Left lung (tissue), 10 donors: Measurements from ENCODE around the gene DIPK1A. TPM values are rescaled to one million over a fixed set of nuclear protein-coding genes. Genes with fewer than 3 reads are reported as not detected.
A peak's percentile ranks its signal among the peaks of the same experiment; 100 is the strongest.

Experiments
- ATAC-seq: fragments of 200-7000 bp; cut with Tn5 transposase; one replicate; pipeline ENCODE4 v1.9.1; 2020; ENCODE audit warnings: moderate library complexity
- DNase-seq, 4 donors: peaks; one replicate each; pipeline ENCODE4 v3.0.0-alpha.2; 2013 to 2020
- H3K27ac ChIP-seq, 2 donors: fragments of 200-600 bp; sonication (generic) in 1 of 2; one replicate each; pipeline versions ENCODE4 v1.5.0 to v1.8.0; 2020 to 2021
- H3K27me3 ChIP-seq, 2 donors: fragments of 200-600 bp; sonication (generic) in 1 of 2; one replicate each; pipeline versions ENCODE4 v1.5.0 to v1.8.0; 2020 to 2021
- H3K36me3 ChIP-seq, 2 donors: fragments of 200-600 bp; sonication (generic) in 1 of 2; one replicate each; pipeline versions ENCODE4 v1.5.0 to v1.8.0; 2020 to 2021
- H3K4me1 ChIP-seq, 2 donors: fragments of 200-600 bp; one replicate each; pipeline ENCODE4 v1.8.0; 2021
- H3K4me3 ChIP-seq, 2 donors: fragments of 200-600 bp; sonication (generic) in 1 of 2; one replicate each; pipeline versions ENCODE4 v1.5.0 to v1.8.0; 2020 to 2021; ENCODE audit warnings: mild to moderate bottlenecking in 1 of 2
- H3K9me3 ChIP-seq, 2 donors: fragments of 200-600 bp; sonication (generic) in 1 of 2; one replicate each; pipeline versions ENCODE4 v1.5.0 to v1.8.0; 2020 to 2021
- CTCF ChIP-seq, 2 donors: fragments of 200-600 bp; sonication (generic) in 1 of 2; IDR thresholded peaks; one replicate each; pipeline versions ENCODE4 v1.5.0 to v1.8.0; 2021; ENCODE audit warnings: antibody characterized with exemption in 2 of 2
- intact Hi-C, 2 donors: fragments of 100-400 bp; cut with DNase I; formaldehyde crosslinking; loops; one replicate each; pipeline versions ENCODE4 v1.11.2 to v1.14.2; 2022
- polyA plus RNA-seq, 6 donors: library from polyadenylated mRNA; unstranded; fragments of 120-200 nt; gene quantifications; one replicate each; pipeline ENCODE4 v1.2.1, GENCODE V29; 2013; ENCODE audit not compliant: insufficient read length in 6 of 6
- total RNA-seq, 2 donors: library from RNA; stranded (reverse); fragmentation: NEBNext Ultra II Directional; extraction: Animal tissue kit (Norgen Biotek cat#: 25700); gene quantifications; one replicate each; pipeline ENCODE4 v1.2.1, GENCODE V29; 2021
- donor health status: DM: no; HTN: yes; CAD: no.
- donor health status: DM: no; HTN: no; CAD: no.

Gene DIPK1A
- total and polyA plus RNA-seq, 8 donors: 6.8 to 14.8 (median 10.2) TPM

GRCh38 chr1:93004566-93005251 lies 43.4 kb upstream of the DIPK1A start:
- TF ChIP-seq CTCF (IDR thresholded peaks at IDR 0.05): no peak
- no peaks in the 10 kb centered on the region for H3K36me3 ChIP-seq
- no peak for ATAC-seq
- intact Hi-C loops: no loop called here
- H3K27ac ChIP-seq: no peak overlapping the region
- H3K9me3 ChIP-seq: no peaks in the 10 kb centered on the region
- no peak for DNase-seq
- H3K27me3 ChIP-seq: no peaks in the 10 kb centered on the region
- H3K4me1 ChIP-seq: peaks cover 4 to 14% of the 10 kb centered on the region in 2 donors
- H3K4me3 ChIP-seq: no peak overlapping the region

GRCh38 chr1:93003981-93004380 lies 42.7 kb upstream of the DIPK1A start:
- no peak overlapping the region for H3K27ac ChIP-seq

GRCh38 chr1:93002781-93003180 lies 41.5 kb upstream of the DIPK1A start:
- H3K4me1 ChIP-seq: peaks cover 4 to 14% of the 10 kb centered on the region in 2 donors
- H3K27ac ChIP-seq: no peak overlapping the region
- H3K27me3 ChIP-seq: no peaks in the 10 kb centered on the region
- TF ChIP-seq CTCF (IDR thresholded peaks at IDR 0.05): no peak
- no peaks in the 10 kb centered on the region for H3K36me3 ChIP-seq
- intact Hi-C loops: no loop called here
- no peak overlapping the region for H3K4me3 ChIP-seq
- no peak for DNase-seq
- no peak for ATAC-seq
- H3K9me3 ChIP-seq: no peaks in the 10 kb centered on the region

More at GRCh38 chr1:93003981-93004380, 42.7 kb upstream of the DIPK1A start:
- Histone ChIP-seq H3K27me3 (no peaks in the 10 kb centered on the region), H3K9me3 (no peaks in the 10 kb centered on the region), H3K4me3 (no peak overlapping the region), H3K4me1 (peaks cover 4 to 14% of the 10 kb centered on the region in 2 donors), H3K36me3 (no peaks in the 10 kb centered on the region)
- TF ChIP-seq CTCF (IDR thresholded peaks at IDR 0.05): no peak
- ATAC-seq (no peak), DNase-seq (no peak)
- intact Hi-C loops: no loop called here

- Histone ChIP-seq H3K36me3 (no peaks in the 10 kb centered on the region), H3K9me3 (no peaks in the 10 kb centered on the region), H3K27me3 (no peaks in the 10 kb centered on the region), H3K4me3 (no peak overlapping the region), H3K27ac (no peak overlapping the region), H3K4me1 (peaks cover 4 to 14% of the 10 kb centered on the region in 2 donors)
- DNase-seq: no peak
- TF ChIP-seq CTCF (IDR thresholded peaks at IDR 0.05): no peak
- intact Hi-C loops: no loop called here
- ATAC-seq: no peak
Observed at GRCh38 chr1:93001893-93002292, 40.6 kb upstream of the DIPK1A start.

GRCh38 chr1:93000751-93001175 lies 39.5 kb upstream of the DIPK1A start:
- Histone ChIP-seq H3K27ac (no peak overlapping the region), H3K36me3 (no peaks in the 10 kb centered on the region), H3K4me1 (peaks cover 5 to 14% of the 10 kb centered on the region in 2 donors), H3K4me3 (no peak overlapping the region), H3K27me3 (no peaks in the 10 kb centered on the region), H3K9me3 (no peaks in the 10 kb centered on the region)
- peak; percentile 43 for ATAC-seq
- intact Hi-C loops: no loop called here
- TF ChIP-seq CTCF (IDR thresholded peaks at IDR 0.05): no peak
- peak in 1 of 4 donors; percentile 9 for DNase-seq
